SK-N-SH treated with all-trans-retinoic acid at 6 μM for 48 hours (cell line): ENCODE data around the gene KCNK10.

Experiments
- ATAC-seq: fragments of 200-7000 bp; cut with Tn5 transposase; 3 replicates; pipeline ENCODE4 v1.9.1; 2020; ENCODE audit warnings: mild to moderate bottlenecking, moderate library complexity
- ARNTL ChIP-seq: fragments of 450-650 bp; formaldehyde crosslinking; IDR thresholded peaks from 2 replicates; pipeline ENCODE4 v1.5.0; 2020; ENCODE audit warnings: low read depth, mild to moderate bottlenecking, moderate library complexity, borderline replicate concordance
- BACH2 ChIP-seq: fragments of 250-450 bp; sonication (Bioruptor Pico); IDR thresholded peaks from 2 replicates; pipeline ENCODE4 v1.9.0; 2021; ENCODE audit warnings: mild to moderate bottlenecking, borderline replicate concordance
- CSDC2 ChIP-seq: fragments of 250-450 bp; sonication (Bioruptor Pico); IDR thresholded peaks from 2 replicates; pipeline ENCODE4 v1.5.0; 2020; ENCODE audit warnings: mild to moderate bottlenecking, moderate library complexity
- ESRRG ChIP-seq: fragments of 250-450 bp; sonication (Bioruptor Pico); IDR thresholded peaks from 2 replicates; pipeline ENCODE4 v1.6.1; 2021; ENCODE audit warnings: mild to moderate bottlenecking
- GLIS3 ChIP-seq: fragments of 250-450 bp; sonication (Bioruptor Pico); IDR thresholded peaks from 2 replicates; pipeline ENCODE4 v1.5.0; 2020; ENCODE audit warnings: mild to moderate bottlenecking, moderate library complexity
- ISL1 ChIP-seq: fragments of 250-450 bp; sonication (Bioruptor Pico); IDR thresholded peaks from 2 replicates; pipeline ENCODE4 v2.1.2; 2022; ENCODE audit warnings: mild to moderate bottlenecking, moderate library complexity
- PPARA ChIP-seq: fragments of 250-450 bp; sonication (Bioruptor Pico); IDR thresholded peaks from 2 replicates; pipeline ENCODE4 v1.5.0; 2020; ENCODE audit warnings: mild to moderate bottlenecking, borderline replicate concordance
- RARB ChIP-seq: fragments of 250-450 bp; sonication (Bioruptor Pico); IDR thresholded peaks from 2 replicates; pipeline ENCODE4 v1.8.0; 2021; ENCODE audit warnings: mild to moderate bottlenecking, moderate library complexity
- SNAI2 ChIP-seq: fragments of 250-450 bp; sonication (Bioruptor Pico); IDR thresholded peaks from 2 replicates; pipeline ENCODE4 v1.5.0; 2020; ENCODE audit warnings: mild to moderate bottlenecking, moderate library complexity
- TCF4 ChIP-seq: fragments of 250-450 bp; sonication (Bioruptor Pico); IDR thresholded peaks from 2 replicates; pipeline ENCODE4 v1.8.0; 2021; ENCODE audit warnings: mild to moderate bottlenecking, moderate library complexity, borderline replicate concordance
- TOX ChIP-seq: fragments of 250-450 bp; sonication (Bioruptor Pico); IDR thresholded peaks from 2 replicates; pipeline ENCODE4 v1.8.0; 2021; ENCODE audit warnings: mild to moderate bottlenecking, moderate library complexity, borderline replicate concordance
- ZC3H10 ChIP-seq: fragments of 250-450 bp; sonication (Bioruptor Pico); IDR thresholded peaks from 2 replicates; pipeline ENCODE4 v1.5.1; 2021; ENCODE audit warnings: mild to moderate bottlenecking, moderate library complexity
- ZFP3 ChIP-seq: fragments of 250-450 bp; sonication (Bioruptor Pico); IDR thresholded peaks from 2 replicates; pipeline ENCODE4 v1.5.0; 2020; ENCODE audit warnings: mild to moderate bottlenecking, moderate library complexity
- ZFP30 ChIP-seq: fragments of 450-650 bp; formaldehyde crosslinking; IDR thresholded peaks from 2 replicates; pipeline ENCODE4 v1.5.0; 2022; ENCODE audit warnings: mild to moderate bottlenecking, moderate library complexity
- ZNF565 ChIP-seq: fragments of 450-650 bp; formaldehyde crosslinking; conservative IDR thresholded peaks from 2 replicates; pipeline ENCODE4 v1.5.0; 2020; ENCODE audit warnings: low read depth, mild to moderate bottlenecking, moderate library complexity
- ZNF70 ChIP-seq: fragments of 450-650 bp; formaldehyde crosslinking; IDR thresholded peaks from 2 replicates; pipeline ENCODE4 v1.5.0; 2020; ENCODE audit warnings: mild to moderate bottlenecking, moderate library complexity
- ZNF8 ChIP-seq: fragments of 450-650 bp; formaldehyde crosslinking; IDR thresholded peaks from 2 replicates; pipeline ENCODE4 v1.5.0; 2020; ENCODE audit warnings: mild to moderate bottlenecking, moderate library complexity
- TF ChIP-seq, protein P1 (sequence below): fragments of 250-450 bp; sonication (Bioruptor Pico); IDR thresholded peaks from 2 replicates; pipeline ENCODE4 v1.5.1; 2021; ENCODE audit warnings: mild to moderate bottlenecking, moderate library complexity
- TF ChIP-seq, protein P2 (sequence below): fragments of 250-450 bp; sonication (Bioruptor Pico); IDR thresholded peaks from 2 replicates; pipeline ENCODE4 v1.8.0; 2021; ENCODE audit warnings: low read depth, mild to moderate bottlenecking, moderate library complexity, borderline replicate concordance
- TF ChIP-seq, protein P3 (sequence below): fragments of 250-450 bp; sonication (Bioruptor Pico); IDR thresholded peaks from 2 replicates; pipeline ENCODE4 v1.5.0; 2020; ENCODE audit warnings: mild to moderate bottlenecking, moderate library complexity
- TF ChIP-seq, protein P4 (sequence below): fragments of 250-450 bp; sonication (Bioruptor Pico); IDR thresholded peaks from 2 replicates; pipeline ENCODE4 v1.5.1; 2020; ENCODE audit warnings: low read depth, mild to moderate bottlenecking, moderate library complexity
- TF ChIP-seq, protein P5 (sequence below): fragments of 250-450 bp; sonication (Bioruptor Pico); IDR thresholded peaks from 2 replicates; pipeline ENCODE4 v1.8.0; 2020; ENCODE audit warnings: mild to moderate bottlenecking, moderate library complexity, borderline replicate concordance

Gene KCNK10

DNA sequence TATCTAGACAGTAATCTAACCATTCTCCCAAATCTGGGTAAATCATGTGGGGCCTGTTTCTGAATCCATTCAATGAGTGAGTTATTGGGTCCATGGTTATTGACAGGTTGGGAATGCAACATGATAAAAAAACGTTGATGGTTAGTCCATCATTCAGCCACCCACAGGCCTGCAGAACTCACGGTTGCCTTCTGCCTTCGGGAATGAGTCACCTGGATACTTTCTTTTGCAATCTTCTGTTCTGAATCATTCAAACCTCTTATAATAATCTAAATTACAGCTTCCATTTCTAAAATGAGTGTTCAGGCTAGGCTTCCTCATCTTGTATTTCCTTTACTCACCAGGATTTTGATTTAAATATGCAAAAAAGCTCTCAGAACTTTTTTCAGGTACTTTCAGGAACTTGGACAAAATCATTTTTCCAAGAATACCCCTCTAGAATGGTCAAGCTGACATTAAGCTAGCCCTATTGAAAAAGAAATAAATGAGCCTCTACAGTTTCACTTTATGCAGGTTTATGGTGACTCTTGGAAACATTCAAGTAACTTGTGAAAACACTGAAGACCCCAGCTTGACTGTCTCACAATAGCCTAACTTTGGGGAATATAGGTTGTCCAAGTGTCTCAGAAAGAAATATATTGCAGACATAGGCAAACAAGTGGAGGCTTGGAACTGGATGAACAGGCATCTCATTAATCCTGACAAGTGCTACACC, 94.4 kb downstream of the KCNK10 start:
- no peak for ATAC-seq
- TF ChIP-seq GLIS3 (CRISPR knock-in tag) (no peak), ZNF565 (CRISPR knock-in tag) (no peak), ZC3H10 (CRISPR knock-in tag) (no peak), ZNF8 (no peak), ESRRG (CRISPR knock-in tag) (no peak), ZFP30 (no peak), ZNF70 (no peak), ARNTL (no peak), RARB (CRISPR knock-in tag) (no peak), BACH2 (CRISPR knock-in tag) (no peak), TOX (no peak), CSDC2 (CRISPR knock-in tag) (no peak), ISL1 (CRISPR knock-in tag) (no peak), TCF4 (CRISPR knock-in tag) (no peak), ZFP3 (no peak)
- TF ChIP-seq, protein P1, sequence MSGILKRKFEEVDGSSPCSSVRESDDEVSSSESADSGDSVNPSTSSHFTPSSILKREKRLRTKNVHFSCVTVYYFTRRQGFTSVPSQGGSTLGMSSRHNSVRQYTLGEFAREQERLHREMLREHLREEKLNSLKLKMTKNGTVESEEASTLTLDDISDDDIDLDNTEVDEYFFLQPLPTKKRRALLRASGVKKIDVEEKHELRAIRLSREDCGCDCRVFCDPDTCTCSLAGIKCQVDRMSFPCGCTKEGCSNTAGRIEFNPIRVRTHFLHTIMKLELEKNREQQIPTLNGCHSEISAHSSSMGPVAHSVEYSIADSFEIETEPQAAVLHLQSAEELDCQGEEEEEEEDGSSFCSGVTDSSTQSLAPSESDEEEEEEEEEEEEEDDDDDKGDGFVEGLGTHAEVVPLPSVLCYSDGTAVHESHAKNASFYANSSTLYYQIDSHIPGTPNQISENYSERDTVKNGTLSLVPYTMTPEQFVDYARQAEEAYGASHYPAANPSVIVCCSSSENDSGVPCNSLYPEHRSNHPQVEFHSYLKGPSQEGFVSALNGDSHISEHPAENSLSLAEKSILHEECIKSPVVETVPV (CRISPR knock-in tag): no peak
- TF ChIP-seq, protein P2, sequence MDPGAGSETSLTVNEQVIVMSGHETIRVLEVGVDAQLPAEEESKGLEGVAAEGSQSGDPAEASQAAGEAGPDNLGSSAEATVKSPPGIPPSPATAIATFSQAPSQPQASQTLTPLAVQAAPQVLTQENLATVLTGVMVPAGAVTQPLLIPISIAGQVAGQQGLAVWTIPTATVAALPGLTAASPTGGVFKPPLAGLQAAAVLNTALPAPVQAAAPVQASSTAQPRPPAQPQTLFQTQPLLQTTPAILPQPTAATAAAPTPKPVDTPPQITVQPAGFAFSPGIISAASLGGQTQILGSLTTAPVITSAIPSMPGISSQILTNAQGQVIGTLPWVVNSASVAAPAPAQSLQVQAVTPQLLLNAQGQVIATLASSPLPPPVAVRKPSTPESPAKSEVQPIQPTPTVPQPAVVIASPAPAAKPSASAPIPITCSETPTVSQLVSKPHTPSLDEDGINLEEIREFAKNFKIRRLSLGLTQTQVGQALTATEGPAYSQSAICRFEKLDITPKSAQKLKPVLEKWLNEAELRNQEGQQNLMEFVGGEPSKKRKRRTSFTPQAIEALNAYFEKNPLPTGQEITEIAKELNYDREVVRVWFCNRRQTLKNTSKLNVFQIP: no peak
- TF ChIP-seq, protein P3, sequence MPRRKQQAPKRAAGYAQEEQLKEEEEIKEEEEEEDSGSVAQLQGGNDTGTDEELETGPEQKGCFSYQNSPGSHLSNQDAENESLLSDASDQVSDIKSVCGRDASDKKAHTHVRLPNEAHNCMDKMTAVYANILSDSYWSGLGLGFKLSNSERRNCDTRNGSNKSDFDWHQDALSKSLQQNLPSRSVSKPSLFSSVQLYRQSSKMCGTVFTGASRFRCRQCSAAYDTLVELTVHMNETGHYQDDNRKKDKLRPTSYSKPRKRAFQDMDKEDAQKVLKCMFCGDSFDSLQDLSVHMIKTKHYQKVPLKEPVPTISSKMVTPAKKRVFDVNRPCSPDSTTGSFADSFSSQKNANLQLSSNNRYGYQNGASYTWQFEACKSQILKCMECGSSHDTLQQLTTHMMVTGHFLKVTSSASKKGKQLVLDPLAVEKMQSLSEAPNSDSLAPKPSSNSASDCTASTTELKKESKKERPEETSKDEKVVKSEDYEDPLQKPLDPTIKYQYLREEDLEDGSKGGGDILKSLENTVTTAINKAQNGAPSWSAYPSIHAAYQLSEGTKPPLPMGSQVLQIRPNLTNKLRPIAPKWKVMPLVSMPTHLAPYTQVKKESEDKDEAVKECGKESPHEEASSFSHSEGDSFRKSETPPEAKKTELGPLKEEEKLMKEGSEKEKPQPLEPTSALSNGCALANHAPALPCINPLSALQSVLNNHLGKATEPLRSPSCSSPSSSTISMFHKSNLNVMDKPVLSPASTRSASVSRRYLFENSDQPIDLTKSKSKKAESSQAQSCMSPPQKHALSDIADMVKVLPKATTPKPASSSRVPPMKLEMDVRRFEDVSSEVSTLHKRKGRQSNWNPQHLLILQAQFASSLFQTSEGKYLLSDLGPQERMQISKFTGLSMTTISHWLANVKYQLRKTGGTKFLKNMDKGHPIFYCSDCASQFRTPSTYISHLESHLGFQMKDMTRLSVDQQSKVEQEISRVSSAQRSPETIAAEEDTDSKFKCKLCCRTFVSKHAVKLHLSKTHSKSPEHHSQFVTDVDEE (CRISPR knock-in tag): no peak

DNA sequence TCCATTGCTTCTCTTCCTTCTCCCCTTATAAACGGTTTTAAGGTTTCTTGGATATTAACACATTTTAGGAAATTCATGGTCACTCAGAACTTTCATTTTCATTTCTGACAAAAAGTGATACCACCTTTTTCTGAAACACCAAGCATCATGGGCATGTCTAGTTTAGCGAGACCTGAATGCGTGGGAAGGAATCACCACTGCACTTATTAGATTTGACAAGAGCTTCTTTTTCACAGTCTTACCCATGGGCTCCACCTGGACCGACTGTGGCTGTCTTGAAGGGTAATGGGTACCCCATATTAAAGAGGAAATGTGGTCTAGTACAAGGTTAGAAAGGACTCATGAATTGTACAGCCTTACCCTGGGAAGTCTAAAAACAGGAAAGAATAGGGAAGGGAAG, 95.4 kb downstream of the KCNK10 start:
- ATAC-seq: no peak
- no peak for TF ChIP-seq BACH2 (CRISPR knock-in tag)
- no peak for TF ChIP-seq RARB (CRISPR knock-in tag)
- TF ChIP-seq ISL1 (CRISPR knock-in tag): no peak
- TF ChIP-seq, protein P4, sequence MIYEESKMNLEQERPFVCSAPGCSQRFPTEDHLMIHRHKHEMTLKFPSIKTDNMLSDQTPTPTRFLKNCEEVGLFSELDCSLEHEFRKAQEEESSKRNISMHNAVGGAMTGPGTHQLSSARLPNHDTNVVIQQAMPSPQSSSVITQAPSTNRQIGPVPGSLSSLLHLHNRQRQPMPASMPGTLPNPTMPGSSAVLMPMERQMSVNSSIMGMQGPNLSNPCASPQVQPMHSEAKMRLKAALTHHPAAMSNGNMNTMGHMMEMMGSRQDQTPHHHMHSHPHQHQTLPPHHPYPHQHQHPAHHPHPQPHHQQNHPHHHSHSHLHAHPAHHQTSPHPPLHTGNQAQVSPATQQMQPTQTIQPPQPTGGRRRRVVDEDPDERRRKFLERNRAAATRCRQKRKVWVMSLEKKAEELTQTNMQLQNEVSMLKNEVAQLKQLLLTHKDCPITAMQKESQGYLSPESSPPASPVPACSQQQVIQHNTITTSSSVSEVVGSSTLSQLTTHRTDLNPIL: no peak

DNA sequence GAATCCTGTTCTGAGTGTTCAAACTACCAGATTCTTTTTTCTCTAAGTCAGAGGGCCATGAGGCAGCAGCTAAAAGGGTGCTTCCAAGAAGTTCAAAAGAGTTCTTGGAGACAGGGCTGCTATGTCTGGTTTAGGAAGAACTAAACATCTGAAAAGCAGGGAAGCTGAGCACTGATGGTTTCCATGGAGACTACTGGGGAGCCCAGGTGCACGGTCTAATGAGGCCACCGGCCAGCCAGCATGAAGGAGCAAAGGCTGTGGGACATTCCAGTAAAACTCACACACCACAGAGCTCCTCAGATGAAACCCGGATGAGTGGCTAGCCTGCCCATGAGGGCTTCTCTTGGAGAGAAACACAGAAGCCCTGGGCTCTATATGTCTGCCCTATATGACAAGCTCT, 97.3 kb downstream of the KCNK10 start:
- ATAC-seq: no peak
- TF ChIP-seq ZFP30 (no peak), GLIS3 (CRISPR knock-in tag) (no peak), BACH2 (CRISPR knock-in tag) (no peak), ZNF70 (no peak), SNAI2 (no peak), CSDC2 (CRISPR knock-in tag) (no peak), ZNF565 (CRISPR knock-in tag) (no peak), ARNTL (no peak), ZNF8 (no peak)

DNA sequence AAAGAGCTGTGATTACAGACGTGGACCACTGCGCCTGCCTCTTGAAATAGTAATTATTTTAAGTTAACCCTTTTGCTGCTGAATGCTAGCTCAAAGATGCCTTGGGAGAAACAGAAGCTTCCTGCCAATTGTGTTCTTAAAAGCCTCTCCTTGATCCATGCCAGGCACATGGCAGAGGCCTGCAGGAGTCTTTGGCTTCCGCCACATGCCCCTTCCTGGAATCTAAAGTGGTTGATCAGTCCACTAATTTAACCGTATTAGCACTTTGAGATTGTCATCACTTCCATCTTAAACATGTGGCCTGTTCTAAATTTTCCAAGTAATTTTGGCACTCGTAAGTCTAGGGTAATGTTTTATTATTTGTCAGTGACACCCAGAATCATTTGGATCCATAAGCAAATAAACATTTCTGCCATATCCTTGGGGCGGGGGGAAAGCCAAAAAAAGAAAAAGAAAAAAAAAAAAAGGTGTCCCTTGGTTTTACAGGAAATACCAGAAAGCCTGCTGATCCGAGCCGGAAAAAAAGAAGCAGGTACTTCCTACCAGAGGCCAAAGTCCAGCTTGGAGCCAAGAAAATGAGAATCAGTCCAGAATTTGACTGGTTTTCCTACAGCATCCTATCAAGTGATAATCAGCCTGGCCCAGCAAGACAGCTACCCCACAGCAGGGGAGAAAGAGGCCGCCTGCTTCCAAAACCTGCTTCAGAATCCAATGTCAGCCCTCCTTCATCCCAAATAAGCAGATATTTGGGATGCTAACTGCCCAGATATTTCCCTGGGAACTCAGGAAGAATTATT, 104.8 kb downstream of the KCNK10 start:
- no peak for ATAC-seq
- TF ChIP-seq, protein P2: no peak
- TF ChIP-seq ZC3H10 (CRISPR knock-in tag): no peak
- TF ChIP-seq PPARA (CRISPR knock-in tag): no peak
- TF ChIP-seq TCF4 (CRISPR knock-in tag): no peak
- TF ChIP-seq, protein P5, sequence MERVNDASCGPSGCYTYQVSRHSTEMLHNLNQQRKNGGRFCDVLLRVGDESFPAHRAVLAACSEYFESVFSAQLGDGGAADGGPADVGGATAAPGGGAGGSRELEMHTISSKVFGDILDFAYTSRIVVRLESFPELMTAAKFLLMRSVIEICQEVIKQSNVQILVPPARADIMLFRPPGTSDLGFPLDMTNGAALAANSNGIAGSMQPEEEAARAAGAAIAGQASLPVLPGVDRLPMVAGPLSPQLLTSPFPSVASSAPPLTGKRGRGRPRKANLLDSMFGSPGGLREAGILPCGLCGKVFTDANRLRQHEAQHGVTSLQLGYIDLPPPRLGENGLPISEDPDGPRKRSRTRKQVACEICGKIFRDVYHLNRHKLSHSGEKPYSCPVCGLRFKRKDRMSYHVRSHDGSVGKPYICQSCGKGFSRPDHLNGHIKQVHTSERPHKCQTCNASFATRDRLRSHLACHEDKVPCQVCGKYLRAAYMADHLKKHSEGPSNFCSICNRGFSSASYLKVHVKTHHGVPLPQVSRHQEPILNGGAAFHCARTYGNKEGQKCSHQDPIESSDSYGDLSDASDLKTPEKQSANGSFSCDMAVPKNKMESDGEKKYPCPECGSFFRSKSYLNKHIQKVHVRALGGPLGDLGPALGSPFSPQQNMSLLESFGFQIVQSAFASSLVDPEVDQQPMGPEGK: no peak
- TF ChIP-seq ZNF70: no peak
- TF ChIP-seq GLIS3 (CRISPR knock-in tag): no peak
- no peak for TF ChIP-seq BACH2 (CRISPR knock-in tag)
- TF ChIP-seq ISL1 (CRISPR knock-in tag): no peak
